NCI-H1048 (cell line): ENCODE results near the gene GPR137B.
"Not testable (repeated sequence)": the region's sequence is repeated elsewhere in the genome, so short reads cannot be mapped to it uniquely, and the experiment has no call there.

Experiments used
- DNase-seq: peaks from one replicate; lab custom pipeline; 2025; lab: John Stamatoyannopoulos, UW

The GPR137B gene

GRCh38 chr1:236161230-236161629 lies 18.9 kb downstream of the GPR137B start:
- DNase-seq: no peak

GRCh38 chr1:236161755-236162154 lies 19.4 kb downstream of the GPR137B start:
- not testable (repeated sequence) for DNase-seq

- DNase-seq: no peak
Measured at GRCh38 chr1:236163463-236164153, 21.3 kb downstream of the GPR137B start.

- DNase-seq: no peak
Measured at GRCh38 chr1:236164273-236164672, 21.9 kb downstream of the GPR137B start.

GRCh38 chr1:236165238-236165981 lies 23.1 kb downstream of the GPR137B start:
- no peak for DNase-seq

GRCh38 chr1:236166041-236166440 lies 23.7 kb downstream of the GPR137B start:
- DNase-seq: no peak

GRCh38 chr1:236167154-236167553 lies 24.8 kb downstream of the GPR137B start:
- no peak for DNase-seq

- no peak for DNase-seq
Measured at GRCh38 chr1:236167578-236167977, 25.2 kb downstream of the GPR137B start.

- no peak for DNase-seq
Measured at GRCh38 chr1:236168716-236169429, 26.5 kb downstream of the GPR137B start.

GRCh38 chr1:236172041-236172579 lies 29.8 kb downstream of the GPR137B start:
- no peak for DNase-seq

- DNase-seq: no peak
Measured at GRCh38 chr1:236173174-236173767, 30.9 kb downstream of the GPR137B start.

GRCh38 chr1:236175642-236176336 lies 33.5 kb downstream of the GPR137B start:
- DNase-seq: no peak

GRCh38 chr1:236176337-236177336 lies 34.3 kb downstream of the GPR137B start:
- no peak for DNase-seq

- no peak for DNase-seq
Measured at GRCh38 chr1:236179634-236180033, 37.3 kb downstream of the GPR137B start.

- DNase-seq: no peak
Measured at GRCh38 chr1:236181059-236181458, 38.7 kb downstream of the GPR137B start.

GRCh38 chr1:236185687-236186086 lies 43.3 kb downstream of the GPR137B start:
- DNase-seq: no peak

GRCh38 chr1:236186471-236186870 lies 44.1 kb downstream of the GPR137B start:
- not testable (repeated sequence) for DNase-seq

- not testable (repeated sequence) for DNase-seq
Measured at GRCh38 chr1:236188084-236188483, 45.7 kb downstream of the GPR137B start.

- no peak for DNase-seq
Measured at GRCh38 chr1:236193184-236193583, 50.8 kb downstream of the GPR137B start.

- no peak for DNase-seq
Measured at GRCh38 chr1:236200925-236201324, 58.6 kb downstream of the GPR137B start.
